GM13976 (cell line): Measurements from ENCODE around the gene SLC27A6.

Experiments used
- DNase-seq: peaks from one replicate; pipeline ENCODE4 v3.0.0; 2012; ENCODE audit warnings: low spot score
- CTCF ChIP-seq: IDR thresholded peaks from 2 replicates; pipeline ENCODE4 v1.5.1; 2012; ENCODE audit warnings: borderline replicate concordance, mild to moderate bottlenecking; ENCODE audit not compliant: insufficient read depth; ENCODE audit errors: extremely low read depth, missing control alignments, control extremely low read depth
- in situ Hi-C: fragments of 300-500 bp; cut with MboI; formaldehyde crosslinking; loops from one replicate; pipeline ENCODE4 v1.12.0; 2022; ENCODE audit warnings: low sequenced_read_pairs, mixed read lengths, inconsistent platforms; ENCODE audit not compliant: unreplicated experiment

Gene SLC27A6

DNA sequence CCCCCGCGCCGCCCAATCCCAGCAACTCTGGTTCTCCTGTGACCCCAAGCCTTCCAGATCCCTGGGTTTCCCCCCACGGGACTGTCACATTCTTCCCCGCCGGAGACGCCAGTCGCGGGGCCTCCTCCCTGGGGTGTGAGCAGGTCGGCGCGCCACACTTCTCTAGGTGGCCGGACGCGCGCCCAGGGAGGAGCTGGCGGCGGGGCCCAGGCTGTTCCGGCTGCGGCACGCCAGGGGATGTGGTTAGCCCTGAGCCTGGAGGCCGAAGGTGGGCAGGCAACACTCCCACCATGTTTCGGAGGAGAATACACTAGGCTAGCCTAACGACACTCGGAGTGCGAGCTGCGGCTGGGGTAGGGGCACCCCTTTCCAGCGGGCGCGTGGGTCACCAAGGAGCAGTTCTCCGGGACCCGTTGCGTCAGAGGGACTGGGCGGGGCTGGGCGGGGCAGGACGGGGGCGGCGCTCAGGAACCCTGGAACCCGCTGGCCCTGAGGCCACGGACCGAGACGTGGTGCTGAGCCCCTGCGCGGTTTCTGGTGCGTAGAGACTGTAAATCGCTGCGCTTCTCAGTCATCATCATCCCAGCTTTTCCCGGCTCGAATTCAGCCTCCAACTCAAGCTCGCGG lies at the start of gene SLC27A6:
SLC27A6 (plus strand) TSS at position 478 of the 627 bp plus-strand sequence. CDS start 650 bp downstream, outside the sequence.
- no peak for TF ChIP-seq CTCF
- peak; percentile 20 for DNase-seq
- in situ Hi-C loops: no loop called here

DNA sequence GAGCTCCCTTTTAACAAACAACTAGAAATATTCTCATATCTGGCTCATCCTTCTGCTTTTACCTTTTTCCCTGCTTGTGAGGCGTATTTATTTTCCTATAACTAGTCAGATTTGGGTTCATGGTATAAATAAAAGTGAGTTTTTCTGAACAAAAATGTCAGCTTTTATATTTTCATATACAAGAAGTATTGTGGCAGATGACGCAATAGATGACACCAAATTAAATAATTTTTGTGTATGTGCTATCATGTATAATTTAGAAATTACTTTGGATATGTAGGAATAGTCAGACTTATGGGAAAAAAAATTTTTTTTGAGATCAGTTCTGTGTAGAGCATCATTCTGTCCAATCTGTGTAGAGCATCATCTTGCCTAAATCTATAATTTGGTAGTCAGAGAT lies 45.7 kb upstream of the SLC27A6 start:
- no peak for DNase-seq
- in situ Hi-C loops: loop anchor here (25.0 kb wide), 1 partner anchor 218 kb away; no protein-coding TSS in a partner anchor

GRCh38 chr5:128920345-128921215 lies 44.7 kb upstream of the SLC27A6 start:
- TF ChIP-seq CTCF: no peak
- DNase-seq: no peak
- in situ Hi-C loops: loop anchor here (25.0 kb wide), 1 partner anchor 217 kb away; no protein-coding TSS in a partner anchor

More for the DNA sequence above, 45.7 kb upstream of the SLC27A6 start:
- TF ChIP-seq CTCF: no peak

DNA sequence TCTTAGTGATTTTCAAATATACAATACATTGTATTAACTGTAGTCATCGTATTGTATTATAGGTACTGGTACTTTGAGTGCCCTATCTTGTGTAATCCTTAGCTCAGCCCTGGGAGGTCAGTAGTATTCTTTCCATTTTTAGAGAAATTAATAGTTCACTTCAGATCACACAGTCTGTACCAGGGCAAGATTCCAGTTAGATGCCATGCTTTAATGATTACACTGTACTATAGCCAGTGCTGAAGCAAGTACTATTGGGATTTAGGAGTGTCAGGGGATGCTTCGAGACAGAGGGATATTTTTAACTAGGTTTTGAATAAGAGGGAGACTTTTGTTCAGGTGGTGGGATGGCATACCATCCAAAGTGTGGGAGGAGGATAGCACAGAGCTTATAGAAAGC lies 41.0 kb upstream of the SLC27A6 start:
- TF ChIP-seq CTCF: no peak
- no peak for DNase-seq
- in situ Hi-C loops: loop anchor here (25.0 kb wide), 1 partner anchor 213 kb away; no protein-coding TSS in a partner anchor

DNA sequence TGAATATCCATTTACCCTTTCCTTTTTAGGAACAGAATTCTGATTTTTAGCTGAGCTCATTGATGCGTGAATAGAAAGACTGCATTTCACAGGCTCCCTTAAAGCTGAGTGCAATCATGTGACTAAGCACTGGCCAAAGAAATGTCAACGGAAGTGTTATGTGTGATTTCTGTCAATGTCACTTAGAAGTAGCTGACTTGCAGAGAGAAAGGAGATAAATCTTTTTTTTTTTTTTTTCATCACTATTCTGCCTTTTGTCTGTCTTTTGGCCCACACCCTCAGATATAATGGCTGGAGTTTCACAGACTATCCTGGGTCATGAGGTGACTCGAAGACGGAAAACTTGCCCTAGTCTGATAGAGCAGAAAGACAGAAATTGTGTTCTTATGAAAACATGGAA lies 39.3 kb upstream of the SLC27A6 start:
- in situ Hi-C loops: no loop called here

More for the DNA sequence above, 39.3 kb upstream of the SLC27A6 start:
- no peak for DNase-seq
- no peak for TF ChIP-seq CTCF
